ENCODE results near the gene NIT2. TPM values are rescaled to one million over a fixed set of nuclear protein-coding genes. Genes with fewer than 3 reads are reported as not detected.

NIT2 gene
- total RNA-seq: 6.2 and 8.3 TPM in 2 replicates

GRCh38 chr3:100334488-100335351 lies at the start of gene NIT2:
Gene NIT2 (plus strand): TSS chr3:100334757. CDS start chr3:100334792, 35 bp downstream.

GRCh38 chr3:100400780-100401673 lies 66.5 kb downstream of the NIT2 start, which contains the start of the genes LNP1 and TOMM70:
Gene LNP1 (plus strand): TSS chr3:100401539. CDS start chr3:100429730, 28,191 bp downstream.
Gene TOMM70 (minus strand): TSS chr3:100401089. CDS start chr3:100400949, 140 bp downstream.

Other genes with a start within 250 kb of the NIT2 start
- 18.9 and 104 TPM in 2 replicates for gene FILIP1L, start 220.3 kb upstream of the NIT2 start, total RNA-seq
- 29.0 and 44.8 TPM in 2 replicates for gene TBC1D23, start 73.8 kb upstream of the NIT2 start, total RNA-seq
- gene TOMM70, start 66.3 kb downstream of the NIT2 start, total RNA-seq: 21.7 and 37.6 TPM in 2 replicates
- 0.81 and 1.1 TPM in 2 replicates for gene LNP1, start 66.8 kb downstream of the NIT2 start, total RNA-seq
- gene TMEM45A, start 157.9 kb downstream of the NIT2 start, total RNA-seq: 0.97 and 26.1 TPM in 2 replicates

Measured in bladder microvascular endothelial cell (primary cell).